Neural progenitor cell (in vitro differentiated cells): Measurements from ENCODE around the gene PTPRN2.

Experiments
- CTCF ChIP-seq: fragments of 200-600 bp; sonication (generic); IDR thresholded peaks from 2 replicates; pipeline ENCODE4 v1.5.1; 2017; ENCODE audit warnings: antibody characterized with exemption, mild to moderate bottlenecking
- EZH2phosphoT487 ChIP-seq: fragments of 200-600 bp; sonication (generic); IDR thresholded peaks from 2 replicates; pipeline ENCODE4 v1.6.1; 2017; ENCODE audit warnings: antibody characterized with exemption

- TF ChIP-seq CTCF, result no peak
- no peak for TF ChIP-seq EZH2phosphoT487
These were observed 714.4 kb downstream of the PTPRN2 start for GRCh38 chr7:157873181-157873580.
